GM12874 (cell line): ENCODE measurements around the gene NEO1.

Experiments
- TF ChIP-seq, protein P1 (sequence below): IDR thresholded peaks from 2 replicates; pipeline ENCODE4 v1.5.1; 2011; ENCODE audit warnings: low read depth, mild to moderate bottlenecking, control low read depth, low read length, moderate library complexity; ENCODE audit not compliant: insufficient read depth

Gene NEO1

DNA sequence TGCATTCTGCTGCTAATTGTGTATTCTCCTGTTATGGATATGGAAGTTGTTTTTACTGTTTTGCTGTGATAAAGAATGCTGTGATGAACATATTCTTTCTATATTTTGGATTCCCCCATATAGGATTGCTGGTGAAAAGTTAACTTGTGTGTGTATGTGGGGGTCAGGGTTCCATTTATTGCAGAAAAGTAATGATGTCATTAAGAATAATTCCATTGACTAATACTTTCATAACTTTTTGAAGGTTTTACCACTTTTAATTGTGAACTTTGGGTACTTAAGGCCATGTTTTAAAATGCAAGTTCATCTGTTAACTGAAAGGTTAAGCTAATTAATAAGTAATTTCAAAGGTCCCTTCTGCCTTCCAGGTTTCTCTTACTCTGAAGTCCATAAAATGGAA is 6.2 kb downstream of the NEO1 start:
- TF ChIP-seq, protein P1, sequence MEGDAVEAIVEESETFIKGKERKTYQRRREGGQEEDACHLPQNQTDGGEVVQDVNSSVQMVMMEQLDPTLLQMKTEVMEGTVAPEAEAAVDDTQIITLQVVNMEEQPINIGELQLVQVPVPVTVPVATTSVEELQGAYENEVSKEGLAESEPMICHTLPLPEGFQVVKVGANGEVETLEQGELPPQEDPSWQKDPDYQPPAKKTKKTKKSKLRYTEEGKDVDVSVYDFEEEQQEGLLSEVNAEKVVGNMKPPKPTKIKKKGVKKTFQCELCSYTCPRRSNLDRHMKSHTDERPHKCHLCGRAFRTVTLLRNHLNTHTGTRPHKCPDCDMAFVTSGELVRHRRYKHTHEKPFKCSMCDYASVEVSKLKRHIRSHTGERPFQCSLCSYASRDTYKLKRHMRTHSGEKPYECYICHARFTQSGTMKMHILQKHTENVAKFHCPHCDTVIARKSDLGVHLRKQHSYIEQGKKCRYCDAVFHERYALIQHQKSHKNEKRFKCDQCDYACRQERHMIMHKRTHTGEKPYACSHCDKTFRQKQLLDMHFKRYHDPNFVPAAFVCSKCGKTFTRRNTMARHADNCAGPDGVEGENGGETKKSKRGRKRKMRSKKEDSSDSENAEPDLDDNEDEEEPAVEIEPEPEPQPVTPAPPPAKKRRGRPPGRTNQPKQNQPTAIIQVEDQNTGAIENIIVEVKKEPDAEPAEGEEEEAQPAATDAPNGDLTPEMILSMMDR: no peak

DNA sequence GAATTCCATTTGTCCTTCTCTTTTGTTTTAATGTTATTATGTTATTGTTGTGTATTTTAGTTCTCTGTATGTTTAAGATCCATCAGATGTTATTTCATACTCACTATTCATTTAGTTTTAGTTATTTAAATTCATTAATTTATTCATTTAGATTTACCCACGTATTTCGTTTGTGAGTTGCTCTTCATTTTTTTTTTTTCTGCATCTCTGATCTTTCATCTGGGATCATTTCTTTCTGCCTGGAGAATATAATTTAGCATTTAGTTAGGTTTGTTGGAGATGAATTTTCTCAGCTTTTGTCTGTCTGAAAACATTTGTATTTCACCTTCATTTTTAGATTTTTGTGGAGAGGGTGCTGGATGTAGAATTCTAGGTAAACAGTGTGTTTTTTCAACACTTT is 12.9 kb downstream of the NEO1 start:
- TF ChIP-seq, protein P1: no peak

DNA sequence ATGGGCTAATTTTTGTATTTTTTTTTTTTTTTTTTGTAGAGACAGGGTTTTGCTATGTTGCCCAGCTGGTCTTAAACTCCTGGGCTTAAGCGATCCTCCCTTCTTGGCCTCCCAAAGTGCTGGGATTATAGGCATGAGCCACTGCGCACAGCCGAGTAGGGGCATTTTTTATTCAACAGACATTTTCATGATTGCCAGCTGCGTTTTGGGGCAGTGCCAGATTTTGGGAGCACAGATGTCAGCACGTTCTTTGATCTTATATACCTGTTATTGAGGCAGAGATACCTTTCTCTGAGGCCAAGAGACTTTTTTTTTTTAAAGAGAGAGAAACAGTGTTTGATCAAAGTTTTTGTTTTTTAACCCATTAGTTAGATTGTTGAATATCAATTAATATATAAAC is 16.8 kb downstream of the NEO1 start:
- TF ChIP-seq, protein P1: no peak

DNA sequence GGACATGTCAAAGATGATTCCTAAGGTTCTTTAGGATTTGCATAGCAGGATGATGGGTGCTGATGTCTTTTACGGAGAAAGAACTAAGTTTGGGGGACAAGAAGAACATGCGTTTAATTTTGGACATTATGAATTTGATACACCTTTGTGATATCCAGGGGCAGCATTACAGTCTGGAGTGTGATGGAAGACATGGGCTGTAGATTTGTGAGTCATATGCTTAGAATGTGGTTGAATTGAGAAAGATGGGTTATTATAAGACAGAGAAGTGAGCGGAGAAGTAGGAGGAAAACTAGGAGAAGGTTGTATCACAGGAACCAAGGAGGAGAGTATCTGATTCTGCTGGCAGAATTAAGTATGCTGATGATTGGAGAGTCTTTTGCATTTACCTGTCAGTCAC is 20.6 kb downstream of the NEO1 start:
- TF ChIP-seq, protein P1: no peak

DNA sequence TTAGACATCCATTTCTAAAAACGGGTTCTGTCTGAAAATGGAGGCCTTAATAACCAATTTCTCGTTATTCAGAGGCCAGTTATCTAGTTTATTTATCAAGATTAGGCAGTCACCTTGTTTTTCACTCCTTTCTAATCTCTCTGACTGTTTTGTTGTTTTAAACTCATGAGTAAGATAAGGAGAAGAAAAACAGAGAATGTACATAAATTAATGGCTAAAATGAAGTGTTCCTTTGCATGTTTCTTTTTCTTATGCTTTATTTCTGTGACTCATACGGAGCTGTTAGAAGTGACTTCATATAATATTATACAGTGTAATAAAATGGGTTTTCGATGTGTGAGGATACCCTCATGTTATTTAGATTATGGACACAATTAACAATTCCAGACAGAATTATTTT is 22.0 kb downstream of the NEO1 start:
- TF ChIP-seq, protein P1: no peak

DNA sequence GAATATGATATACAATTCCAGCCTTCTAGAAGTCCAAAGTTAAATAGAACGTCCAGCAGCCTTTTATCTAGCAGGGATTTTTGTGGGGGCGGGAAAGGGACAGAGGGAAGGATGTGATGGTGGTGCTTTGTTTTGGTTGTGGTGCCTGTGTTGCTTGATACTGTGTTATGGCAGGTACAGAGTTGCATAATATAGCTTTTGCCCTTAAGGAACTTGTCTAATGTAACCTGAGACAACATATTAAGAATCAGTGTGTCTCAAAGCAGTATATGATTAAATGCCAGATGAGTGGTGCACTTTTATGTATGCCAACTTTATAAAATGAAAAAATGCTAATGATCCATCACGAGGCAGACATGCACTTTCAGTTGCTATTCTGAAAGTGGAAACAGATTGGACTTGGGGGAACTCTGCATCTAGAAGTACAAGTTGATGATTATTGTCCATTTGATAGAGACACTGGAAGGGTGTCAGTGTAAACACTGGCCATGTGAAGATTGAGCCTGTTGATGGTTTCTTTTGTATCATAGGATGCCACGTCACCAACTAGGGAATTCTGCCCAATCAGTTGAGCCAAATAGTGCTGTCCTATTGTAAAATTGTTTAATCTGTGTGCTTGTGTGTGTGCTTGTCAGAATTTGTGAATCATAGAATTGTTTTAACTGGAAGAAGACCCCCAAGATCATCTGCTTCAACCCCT is 23.0 kb downstream of the NEO1 start:
- TF ChIP-seq, protein P1: no peak

DNA sequence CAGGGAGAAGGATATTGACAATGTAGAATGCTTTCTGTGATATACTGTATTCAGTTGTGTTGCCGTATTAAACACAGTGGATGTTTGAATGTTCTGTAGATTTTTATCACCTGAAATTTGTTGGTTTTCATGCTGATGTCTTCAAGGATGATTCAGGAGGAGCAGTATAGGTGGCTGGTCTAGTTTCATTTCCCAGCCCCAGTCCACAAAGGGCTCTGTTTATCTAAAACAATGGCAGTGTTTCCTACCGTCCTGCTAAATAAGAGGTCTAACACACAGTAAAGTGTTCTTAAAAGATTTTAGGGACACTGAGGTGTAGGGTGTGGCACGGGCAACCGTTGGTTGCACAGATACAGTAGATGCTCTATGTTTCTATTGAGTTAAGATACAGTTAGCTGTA is 26.0 kb downstream of the NEO1 start:
- TF ChIP-seq, protein P1: no peak
